ENCODE measurements around the gene SH3BP2. TPM values are rescaled to one million over a fixed set of nuclear protein-coding genes. Genes with fewer than 3 reads are reported as not detected.

SH3BP2 gene
- total RNA-seq, 1 experiment from 2014 or later = 52.8 TPM

DNA sequence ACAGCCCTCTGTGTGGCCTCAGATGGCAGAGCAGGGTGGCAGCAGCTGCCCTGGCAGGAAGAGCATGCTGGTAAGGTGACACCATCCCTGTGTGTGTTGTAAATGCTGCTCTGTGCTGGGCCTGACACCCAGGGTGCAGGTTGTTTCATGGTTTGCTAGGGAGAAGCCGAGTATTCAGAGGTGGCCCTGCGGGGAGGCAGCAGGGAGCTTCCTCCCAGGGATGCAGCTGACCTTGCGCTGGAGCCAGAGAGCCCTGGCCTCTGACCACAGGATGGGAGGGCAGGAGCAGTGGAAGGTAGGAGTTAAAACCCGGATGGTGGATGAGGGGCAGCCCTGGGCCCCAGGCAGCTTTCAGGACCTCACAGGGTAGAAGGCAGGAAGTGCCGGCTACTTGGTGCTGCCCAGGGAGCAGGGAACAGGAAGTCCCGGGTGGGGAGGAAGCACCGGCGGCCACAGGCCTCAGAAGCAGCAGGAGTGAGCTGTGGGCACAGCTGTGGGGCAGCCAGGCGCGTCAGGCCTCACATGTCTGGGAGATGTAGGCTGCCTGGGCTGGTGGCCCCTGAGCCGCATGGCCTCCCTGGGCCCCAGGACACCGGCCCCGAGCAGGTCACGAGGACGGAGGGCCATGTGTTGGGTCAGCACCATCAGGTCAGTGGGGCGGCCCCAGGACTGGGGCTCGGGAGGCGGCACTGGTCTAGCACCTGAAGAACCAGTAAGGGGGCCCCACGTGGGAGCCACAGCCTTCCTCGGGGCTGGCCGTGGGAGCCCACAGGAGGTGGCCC, 19.1 kb downstream of the SH3BP2 start (continued):
- no peak for TF ChIP-seq TCF7L2 (IDR thresholded peaks at IDR 0.05; ENCODE audit: borderline replicate concordance, extremely low read depth, insufficient read depth, insufficient read length)
- TF ChIP-seq POLR2A (IDR thresholded peaks at IDR 0.05; ENCODE audit: borderline replicate concordance, extremely low read depth, insufficient read depth, insufficient read length) = peak; percentile 54
- TF ChIP-seq JUND (IDR thresholded peaks at IDR 0.05) = no peak
- TF ChIP-seq CBX3 (IDR thresholded peaks at IDR 0.05; ENCODE audit: low read depth) = no peak

GRCh38 chr4:2812612-2813354, 19.9 kb downstream of the SH3BP2 start:
- DNase-seq (ENCODE audit: low read depth, low spot score) (no peak), ATAC-seq (peak; percentile 16)
- H4K20me1 ChIP-seq (ENCODE audit: insufficient read depth) = no peaks in the 10 kb centered on the region
- RAD21 ChIA-PET (ENCODE audit: low non-redundant PET in 1 of 2, low total read pairs in 2 of 2, uncharacterized antibody in 2 of 2, unreplicated experiment in 2 of 2) = no interaction called here
- H3K9me2 ChIP-seq (ENCODE audit: insufficient read depth) = no peaks in the 10 kb centered on the region
- no peaks in the 10 kb centered on the region for H3K36me3 ChIP-seq (ENCODE audit: control insufficient read depth in 1 of 2, insufficient read depth in 2 of 2, low read length in 2 of 2)
- intact Hi-C loops (cut with micrococcal nuclease) = no loop called here
- H3K27me3 ChIP-seq (ENCODE audit: insufficient read depth, low read length) = no peaks in the 10 kb centered on the region
- peaks cover 19 to 39% of the 10 kb centered on the region in 2 experiments; a peak in 3 of 4 replicates for H3K4me1 ChIP-seq (ENCODE audit: control insufficient read depth in 1 of 2, insufficient read depth in 2 of 2, low read length in 2 of 2)
- H2AFZ ChIP-seq (ENCODE audit: low read depth, low read length, poor library complexity, severe bottlenecking) = no peak overlapping the region
- peak overlapping the region; percentile 71 for H3K4me2 ChIP-seq (ENCODE audit: low read length)
- peak overlapping the region; percentile 72 for H3K9ac ChIP-seq (ENCODE audit: low read length)
- POLR2A ChIA-PET = no interaction called here
- peaks cover 21% of the 10 kb centered on the region for H3K79me2 ChIP-seq (ENCODE audit: insufficient read depth, low read length)
- CTCF ChIA-PET = no interaction called here
- H3K9me3 ChIP-seq (ENCODE audit: control insufficient read depth in 1 of 2, insufficient read depth in 1 of 2, low read depth in 1 of 2, low read length in 2 of 2) = no peaks in the 10 kb centered on the region
- H3K4me3 ChIP-seq (replicated peaks in 1 of 2; ENCODE audit: low read depth in 1 of 2, low read length in 2 of 2) = peak overlapping the region; percentile 54 to 60
- H3K27ac ChIP-seq (ENCODE audit: low read depth, low read length) = peak overlapping the region; percentile 62
- no TSS peak for BruUV-seq (replicated peaks)
- TF ChIP-seq POLR2A (IDR thresholded peaks at IDR 0.05; ENCODE audit: borderline replicate concordance, extremely low read depth, insufficient read depth, insufficient read length) (no peak), JUND (IDR thresholded peaks at IDR 0.05) (no peak), RAD21 (IDR thresholded peaks at IDR 0.05; ENCODE audit: low read depth) (no peak), POLR2AphosphoS5 (IDR thresholded peaks at IDR 0.05; ENCODE audit: low read depth, low read length) (no peak), TCF7L2 (IDR thresholded peaks at IDR 0.05; ENCODE audit: borderline replicate concordance, extremely low read depth, insufficient read depth, insufficient read length) (no peak), SIN3A (IDR thresholded peaks at IDR 0.05; ENCODE audit: low read depth) (no peak), EZH2phosphoT487 (IDR thresholded peaks at IDR 0.05; ENCODE audit: borderline replicate concordance) (no peak), ZNF274 (IDR thresholded peaks at IDR 0.05; ENCODE audit: low read depth, low read length) (no peak), ZBTB33 (IDR thresholded peaks at IDR 0.05; ENCODE audit: extremely low read depth, insufficient replicate concordance, low read length) (no peak), MAX (IDR thresholded peaks at IDR 0.05) (no peak), EZH2 (IDR thresholded peaks at IDR 0.05) (no peak)
- TF ChIP-seq, protein P1, sequence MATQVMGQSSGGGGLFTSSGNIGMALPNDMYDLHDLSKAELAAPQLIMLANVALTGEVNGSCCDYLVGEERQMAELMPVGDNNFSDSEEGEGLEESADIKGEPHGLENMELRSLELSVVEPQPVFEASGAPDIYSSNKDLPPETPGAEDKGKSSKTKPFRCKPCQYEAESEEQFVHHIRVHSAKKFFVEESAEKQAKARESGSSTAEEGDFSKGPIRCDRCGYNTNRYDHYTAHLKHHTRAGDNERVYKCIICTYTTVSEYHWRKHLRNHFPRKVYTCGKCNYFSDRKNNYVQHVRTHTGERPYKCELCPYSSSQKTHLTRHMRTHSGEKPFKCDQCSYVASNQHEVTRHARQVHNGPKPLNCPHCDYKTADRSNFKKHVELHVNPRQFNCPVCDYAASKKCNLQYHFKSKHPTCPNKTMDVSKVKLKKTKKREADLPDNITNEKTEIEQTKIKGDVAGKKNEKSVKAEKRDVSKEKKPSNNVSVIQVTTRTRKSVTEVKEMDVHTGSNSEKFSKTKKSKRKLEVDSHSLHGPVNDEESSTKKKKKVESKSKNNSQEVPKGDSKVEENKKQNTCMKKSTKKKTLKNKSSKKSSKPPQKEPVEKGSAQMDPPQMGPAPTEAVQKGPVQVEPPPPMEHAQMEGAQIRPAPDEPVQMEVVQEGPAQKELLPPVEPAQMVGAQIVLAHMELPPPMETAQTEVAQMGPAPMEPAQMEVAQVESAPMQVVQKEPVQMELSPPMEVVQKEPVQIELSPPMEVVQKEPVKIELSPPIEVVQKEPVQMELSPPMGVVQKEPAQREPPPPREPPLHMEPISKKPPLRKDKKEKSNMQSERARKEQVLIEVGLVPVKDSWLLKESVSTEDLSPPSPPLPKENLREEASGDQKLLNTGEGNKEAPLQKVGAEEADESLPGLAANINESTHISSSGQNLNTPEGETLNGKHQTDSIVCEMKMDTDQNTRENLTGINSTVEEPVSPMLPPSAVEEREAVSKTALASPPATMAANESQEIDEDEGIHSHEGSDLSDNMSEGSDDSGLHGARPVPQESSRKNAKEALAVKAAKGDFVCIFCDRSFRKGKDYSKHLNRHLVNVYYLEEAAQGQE (IDR thresholded peaks at IDR 0.05; ENCODE audit: low read depth) = no peak
- TF ChIP-seq, protein P2, sequence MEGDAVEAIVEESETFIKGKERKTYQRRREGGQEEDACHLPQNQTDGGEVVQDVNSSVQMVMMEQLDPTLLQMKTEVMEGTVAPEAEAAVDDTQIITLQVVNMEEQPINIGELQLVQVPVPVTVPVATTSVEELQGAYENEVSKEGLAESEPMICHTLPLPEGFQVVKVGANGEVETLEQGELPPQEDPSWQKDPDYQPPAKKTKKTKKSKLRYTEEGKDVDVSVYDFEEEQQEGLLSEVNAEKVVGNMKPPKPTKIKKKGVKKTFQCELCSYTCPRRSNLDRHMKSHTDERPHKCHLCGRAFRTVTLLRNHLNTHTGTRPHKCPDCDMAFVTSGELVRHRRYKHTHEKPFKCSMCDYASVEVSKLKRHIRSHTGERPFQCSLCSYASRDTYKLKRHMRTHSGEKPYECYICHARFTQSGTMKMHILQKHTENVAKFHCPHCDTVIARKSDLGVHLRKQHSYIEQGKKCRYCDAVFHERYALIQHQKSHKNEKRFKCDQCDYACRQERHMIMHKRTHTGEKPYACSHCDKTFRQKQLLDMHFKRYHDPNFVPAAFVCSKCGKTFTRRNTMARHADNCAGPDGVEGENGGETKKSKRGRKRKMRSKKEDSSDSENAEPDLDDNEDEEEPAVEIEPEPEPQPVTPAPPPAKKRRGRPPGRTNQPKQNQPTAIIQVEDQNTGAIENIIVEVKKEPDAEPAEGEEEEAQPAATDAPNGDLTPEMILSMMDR (IDR thresholded peaks at IDR 0.05 in 2 of 3, conservative IDR thresholded peaks at IDR 0.05 in 1 of 3; ENCODE audit: borderline replicate concordance in 1 of 3, insufficient read depth in 1 of 3, low read depth in 2 of 3, low read length in 2 of 3) = no peak
